Right hindlimb (tissue), 1 donor: ENCODE results near the gene TNFSF9.
"Not testable (repeated sequence)": the region's sequence is repeated elsewhere in the genome, so short reads cannot be mapped to it uniquely, and the experiment has no call there.

ENCODE experiments used
- DNase-seq: peaks from one replicate; pipeline ENCODE4 v3.0.0-alpha.2; 2018

The TNFSF9 gene

GRCh38 chr19:6532244-6532999, 1.6 kb downstream of the TNFSF9 start:
- no peak for DNase-seq

- DNase-seq, result no peak
Observed at GRCh38 chr19:6533000-6533328, 2.1 kb downstream of the TNFSF9 start.

GRCh38 chr19:6533746-6534418, 3.1 kb downstream of the TNFSF9 start:
- no peak for DNase-seq

- no peak for DNase-seq
Observed at GRCh38 chr19:6534451-6535093, 3.7 kb downstream of the TNFSF9 start.

- no peak for DNase-seq
Observed at GRCh38 chr19:6535558-6536137, 4.8 kb downstream of the TNFSF9 start.

GRCh38 chr19:6539514-6539913, 8.7 kb downstream of the TNFSF9 start:
- DNase-seq, result no peak

- no peak for DNase-seq
Observed at GRCh38 chr19:6540918-6541689, 10.3 kb downstream of the TNFSF9 start.

GRCh38 chr19:6543866-6544347, 13.1 kb downstream of the TNFSF9 start:
- DNase-seq, result no peak

GRCh38 chr19:6550679-6551078, 19.9 kb downstream of the TNFSF9 start:
- DNase-seq, result not testable (repeated sequence)

- no peak for DNase-seq
Observed at GRCh38 chr19:6551091-6551490, 20.3 kb downstream of the TNFSF9 start.

GRCh38 chr19:6551607-6552450, 21.0 kb downstream of the TNFSF9 start:
- DNase-seq, result peak; percentile 40

- no peak for DNase-seq
Observed at GRCh38 chr19:6556043-6556449, 25.2 kb downstream of the TNFSF9 start.

- no peak for DNase-seq
Observed at GRCh38 chr19:6556480-6557195, 25.8 kb downstream of the TNFSF9 start.

GRCh38 chr19:6562437-6562836, 31.6 kb downstream of the TNFSF9 start:
- not testable (repeated sequence) for DNase-seq

GRCh38 chr19:6564393-6564792, 33.6 kb downstream of the TNFSF9 start:
- DNase-seq, result no peak

GRCh38 chr19:6566727-6567126, 35.9 kb downstream of the TNFSF9 start:
- not testable (repeated sequence) for DNase-seq

GRCh38 chr19:6568010-6568526, 37.2 kb downstream of the TNFSF9 start:
- no peak for DNase-seq

- DNase-seq, result no peak
Observed at GRCh38 chr19:6568816-6569215, 38.0 kb downstream of the TNFSF9 start.

- DNase-seq, result no peak
Observed at GRCh38 chr19:6570764-6571163, 39.9 kb downstream of the TNFSF9 start.

- DNase-seq, result no peak
Observed at GRCh38 chr19:6571167-6571566, 40.3 kb downstream of the TNFSF9 start.

GRCh38 chr19:6572217-6572616, 41.4 kb downstream of the TNFSF9 start:
- no peak for DNase-seq
